OCI-LY3 (cell line): ENCODE results near the gene NCR3LG1.

Experiments
- CTCF ChIP-seq: fragments of 200-600, 300-600 bp; sonication (generic); IDR thresholded peaks from 2 replicates; pipeline ENCODE4 v1.5.1; 2014; ENCODE audit warnings: antibody characterized with exemption, low read length, low read depth
- EZH2phosphoT487 ChIP-seq: fragments of 200-600 bp; shearing (Covaris generic); IDR thresholded peaks from 2 replicates; pipeline ENCODE4 v1.6.1; 2018; ENCODE audit warnings: antibody characterized with exemption, mixed run types, low read depth

- no peak for TF ChIP-seq CTCF
- no peak for TF ChIP-seq EZH2phosphoT487
Measured at GRCh38 chr11:17401841-17402240, 50.2 kb downstream of the NCR3LG1 start.
